Activated CD4-positive, alpha-beta T cell treated with anti-CD3 and anti-CD28 coated beads, Interleukin-2, Interleukin-6, amounts not matched to agents 100 ng/mL and 50 ng/mL, durations not matched to agents 16 hours and 8 hours (primary cell): Measurements from ENCODE around the gene RASGEF1C.
A peak's percentile ranks its signal among the peaks of the same experiment; 100 is the strongest.

Experiments used
- DNase-seq: peaks from one replicate; pipeline ENCODE4 v3.0.0-alpha.2; 2020

Gene RASGEF1C

GRCh38 chr5:180209137-180209581, at the start of gene RASGEF1C:
Gene RASGEF1C, minus strand, starts transcription at chr5:180209211. Its CDS starts 71,159 bp downstream, at chr5:180138052.
- peak; percentile 67 for DNase-seq

GRCh38 chr5:180253036-180253824, 44.2 kb upstream of the RASGEF1C start:
- DNase-seq: no peak

GRCh38 chr5:180251887-180252286, 42.9 kb upstream of the RASGEF1C start:
- no peak for DNase-seq

GRCh38 chr5:180251141-180251540, 42.1 kb upstream of the RASGEF1C start:
- no peak for DNase-seq

- DNase-seq: no peak
These were observed 41.3 kb upstream of the RASGEF1C start for GRCh38 chr5:180250329-180250728.

GRCh38 chr5:180241600-180241999, 32.6 kb upstream of the RASGEF1C start:
- no peak for DNase-seq

GRCh38 chr5:180238631-180239030, 29.6 kb upstream of the RASGEF1C start:
- DNase-seq: no peak

GRCh38 chr5:180235846-180236245, 26.8 kb upstream of the RASGEF1C start:
- no peak for DNase-seq

- DNase-seq: no peak
These were observed 26.1 kb upstream of the RASGEF1C start for GRCh38 chr5:180235077-180235476.

- DNase-seq: no peak
These were observed 25.3 kb upstream of the RASGEF1C start for GRCh38 chr5:180234271-180234670.

GRCh38 chr5:180233729-180234128, 24.7 kb upstream of the RASGEF1C start:
- DNase-seq: no peak

- DNase-seq: no peak
These were observed 21.0 kb upstream of the RASGEF1C start for GRCh38 chr5:180230017-180230416.

- DNase-seq: no peak
These were observed 13.0 kb upstream of the RASGEF1C start for GRCh38 chr5:180222056-180222455.

GRCh38 chr5:180217797-180218196, 8.8 kb upstream of the RASGEF1C start:
- no peak for DNase-seq

GRCh38 chr5:180216646-180217171, 7.7 kb upstream of the RASGEF1C start:
- no peak for DNase-seq

GRCh38 chr5:180215783-180216630, 7.0 kb upstream of the RASGEF1C start:
- DNase-seq: no peak

GRCh38 chr5:180214870-180215770, 6.1 kb upstream of the RASGEF1C start:
- no peak for DNase-seq

- no peak for DNase-seq
These were observed 4.7 kb upstream of the RASGEF1C start for GRCh38 chr5:180213657-180214207.

- DNase-seq: no peak
These were observed 4.2 kb upstream of the RASGEF1C start for GRCh38 chr5:180213256-180213600.

- no peak for DNase-seq
These were observed 3.6 kb upstream of the RASGEF1C start for GRCh38 chr5:180212363-180213255.

- no peak for DNase-seq
These were observed 2.7 kb upstream of the RASGEF1C start for GRCh38 chr5:180211761-180212035.
